ENCODE results near the gene TUT7. TPM values are rescaled to one million over a fixed set of nuclear protein-coding genes. Genes with fewer than 3 reads are reported as not detected.
A peak's percentile ranks its signal among the peaks of the same experiment; 100 is the strongest.
"Not testable (repeated sequence)": the region's sequence is repeated elsewhere in the genome, so short reads cannot be mapped to it uniquely, and the experiment has no call there.

The TUT7 gene
- polyA plus RNA-seq, 1 donor, result 24.7 TPM

- no peaks in the 10 kb centered on the region for H3K9me3 ChIP-seq (ENCODE audit: control insufficient read depth, low read depth, low read length)
- no peak for DNase-seq
- no CpG with 5 or more reads among the region's 1 CpG for WGBS (ENCODE audit: insufficient coverage, low lambda C conversion rate)
- H3K4me1 ChIP-seq (ENCODE audit: control insufficient read depth, insufficient read depth, low read length), result no peaks in the 10 kb centered on the region
- H3K27me3 ChIP-seq (ENCODE audit: control insufficient read depth, insufficient read depth, low read length), result no peaks in the 10 kb centered on the region
- H3K36me3 ChIP-seq (ENCODE audit: control insufficient read depth, insufficient read depth, low read length), result peaks cover 73% of the 10 kb centered on the region
- H3K27ac ChIP-seq (ENCODE audit: low read length), result no peak overlapping the region
- H3K4me3 ChIP-seq (ENCODE audit: low read length), result no peak overlapping the region
These were observed 52.5 kb downstream of the TUT7 start for GRCh38 chr9:86301686-86302085.

- Histone ChIP-seq H3K9me3 (ENCODE audit: control insufficient read depth, low read depth, low read length) (no peaks in the 10 kb centered on the region), H3K36me3 (ENCODE audit: control insufficient read depth, insufficient read depth, low read length) (peaks cover 73% of the 10 kb centered on the region), H3K4me1 (ENCODE audit: control insufficient read depth, insufficient read depth, low read length) (no peaks in the 10 kb centered on the region), H3K4me3 (ENCODE audit: low read length) (no peak overlapping the region), H3K27me3 (ENCODE audit: control insufficient read depth, insufficient read depth, low read length) (no peaks in the 10 kb centered on the region), H3K27ac (ENCODE audit: low read length) (no peak overlapping the region)
- no CpG with 5 or more reads among the region's 2 CpGs for WGBS (ENCODE audit: insufficient coverage, low lambda C conversion rate)
- no peak for DNase-seq
These were observed 53.5 kb downstream of the TUT7 start for GRCh38 chr9:86300701-86301100.

GRCh38 chr9:86298873-86299272, 55.3 kb downstream of the TUT7 start:
- no peak overlapping the region for H3K4me3 ChIP-seq (ENCODE audit: low read length)
- H3K36me3 ChIP-seq (ENCODE audit: control insufficient read depth, insufficient read depth, low read length), result peaks cover 66% of the 10 kb centered on the region
- no peaks in the 10 kb centered on the region for H3K9me3 ChIP-seq (ENCODE audit: control insufficient read depth, low read depth, low read length)
- H3K27me3 ChIP-seq (ENCODE audit: control insufficient read depth, insufficient read depth, low read length), result no peaks in the 10 kb centered on the region
- H3K4me1 ChIP-seq (ENCODE audit: control insufficient read depth, insufficient read depth, low read length), result no peaks in the 10 kb centered on the region
- WGBS (ENCODE audit: insufficient coverage, low lambda C conversion rate), result 100% methylated on average over 1 of the region's 11 CpGs
- no peak for DNase-seq
- H3K27ac ChIP-seq (ENCODE audit: low read length), result no peak overlapping the region

- DNase-seq; H3K4me1 ChIP-seq (ENCODE audit: control insufficient read depth, insufficient read depth, low read length); H3K27ac ChIP-seq (ENCODE audit: low read length); H3K9me3 ChIP-seq (ENCODE audit: control insufficient read depth, low read depth, low read length); H3K27me3 ChIP-seq (ENCODE audit: control insufficient read depth, insufficient read depth, low read length); H3K4me3 ChIP-seq (ENCODE audit: low read length): not testable (repeated sequence)
- WGBS (ENCODE audit: insufficient coverage, low lambda C conversion rate), result no CpG with 5 or more reads among the region's 6 CpGs
- peaks cover 10% of the 10 kb centered on the region for H3K36me3 ChIP-seq (ENCODE audit: control insufficient read depth, insufficient read depth, low read length)
These were observed 63.9 kb downstream of the TUT7 start for GRCh38 chr9:86290341-86290740.

GRCh38 chr9:86288499-86289198, 65.6 kb downstream of the TUT7 start:
- Histone ChIP-seq H3K36me3 (ENCODE audit: control insufficient read depth, insufficient read depth, low read length) (peaks cover 8% of the 10 kb centered on the region), H3K9me3 (ENCODE audit: control insufficient read depth, low read depth, low read length) (no peaks in the 10 kb centered on the region), H3K4me3 (ENCODE audit: low read length) (no peak overlapping the region), H3K4me1 (ENCODE audit: control insufficient read depth, insufficient read depth, low read length) (no peaks in the 10 kb centered on the region), H3K27ac (ENCODE audit: low read length) (no peak overlapping the region), H3K27me3 (ENCODE audit: control insufficient read depth, insufficient read depth, low read length) (no peaks in the 10 kb centered on the region)
- DNase-seq, result no peak
- 100% methylated on average over 1 of the region's 6 CpGs for WGBS (ENCODE audit: insufficient coverage, low lambda C conversion rate)

- Histone ChIP-seq H3K36me3 (ENCODE audit: control insufficient read depth, insufficient read depth, low read length) (peaks cover 2% of the 10 kb centered on the region), H3K4me3 (ENCODE audit: low read length) (no peak overlapping the region), H3K27ac (ENCODE audit: low read length) (no peak overlapping the region), H3K27me3 (ENCODE audit: control insufficient read depth, insufficient read depth, low read length) (no peaks in the 10 kb centered on the region), H3K9me3 (ENCODE audit: control insufficient read depth, low read depth, low read length) (no peaks in the 10 kb centered on the region), H3K4me1 (ENCODE audit: control insufficient read depth, insufficient read depth, low read length) (peaks cover 4% of the 10 kb centered on the region)
- WGBS (ENCODE audit: insufficient coverage, low lambda C conversion rate), result 78% methylated on average over 1 of the region's 7 CpGs
- peak in 1 of 2 donors; percentile 26 for DNase-seq
These were observed 67.2 kb downstream of the TUT7 start for GRCh38 chr9:86287013-86287412.

GRCh38 chr9:86286278-86286677, 67.9 kb downstream of the TUT7 start:
- Histone ChIP-seq H3K27me3 (ENCODE audit: control insufficient read depth, insufficient read depth, low read length) (no peaks in the 10 kb centered on the region), H3K36me3 (ENCODE audit: control insufficient read depth, insufficient read depth, low read length) (no peaks in the 10 kb centered on the region), H3K9me3 (ENCODE audit: control insufficient read depth, low read depth, low read length) (no peaks in the 10 kb centered on the region), H3K4me3 (ENCODE audit: low read length) (no peak overlapping the region), H3K4me1 (ENCODE audit: control insufficient read depth, insufficient read depth, low read length) (peaks cover 4% of the 10 kb centered on the region), H3K27ac (ENCODE audit: low read length) (no peak overlapping the region)
- no peak for DNase-seq
- no CpG with 5 or more reads among the region's 3 CpGs for WGBS (ENCODE audit: insufficient coverage, low lambda C conversion rate)

- WGBS (ENCODE audit: insufficient coverage, low lambda C conversion rate), result no CpG with 5 or more reads among the region's 2 CpGs
- no peak for DNase-seq
- H3K36me3 ChIP-seq (ENCODE audit: control insufficient read depth, insufficient read depth, low read length), result no peaks in the 10 kb centered on the region
These were observed 68.9 kb downstream of the TUT7 start for GRCh38 chr9:86285261-86285660.

GRCh38 chr9:86282979-86283535, 71.2 kb downstream of the TUT7 start:
- H3K4me3 ChIP-seq (ENCODE audit: low read length), result peak overlapping the region; percentile 65
- H3K27me3 ChIP-seq (ENCODE audit: control insufficient read depth, insufficient read depth, low read length), result no peaks in the 10 kb centered on the region
- H3K36me3 ChIP-seq (ENCODE audit: control insufficient read depth, insufficient read depth, low read length), result peaks cover 2% of the 10 kb centered on the region
- no peaks in the 10 kb centered on the region for H3K9me3 ChIP-seq (ENCODE audit: control insufficient read depth, low read depth, low read length)
- peaks cover 12% of the 10 kb centered on the region for H3K4me1 ChIP-seq (ENCODE audit: control insufficient read depth, insufficient read depth, low read length)
- 0% methylated on average over 2 of the region's 12 CpGs for WGBS (ENCODE audit: insufficient coverage, low lambda C conversion rate)
- peak overlapping the region; percentile 93 for H3K27ac ChIP-seq (ENCODE audit: low read length)
- DNase-seq, result no peak

More at GRCh38 chr9:86285261-86285660, 68.9 kb downstream of the TUT7 start:
- H3K4me1 ChIP-seq (ENCODE audit: control insufficient read depth, insufficient read depth, low read length), result peaks cover 7% of the 10 kb centered on the region
- H3K27me3 ChIP-seq (ENCODE audit: control insufficient read depth, insufficient read depth, low read length), result no peaks in the 10 kb centered on the region
- no peak overlapping the region for H3K4me3 ChIP-seq (ENCODE audit: low read length)
- no peak overlapping the region for H3K27ac ChIP-seq (ENCODE audit: low read length)
- H3K9me3 ChIP-seq (ENCODE audit: control insufficient read depth, low read depth, low read length), result no peaks in the 10 kb centered on the region

GRCh38 chr9:86282077-86282978, 71.9 kb downstream of the TUT7 start, which contains the start of gene ISCA1:
TSS of gene ISCA1 (minus strand) at chr9:86282538. CDS start at chr9:86282458, 80 bp downstream.
- H3K27me3 ChIP-seq (ENCODE audit: control insufficient read depth, insufficient read depth, low read length), result no peaks in the 10 kb centered on the region

More at GRCh38 chr9:86282077-86282978, 71.9 kb downstream of the TUT7 start, which contains the start of gene ISCA1:
- Histone ChIP-seq H3K27ac (ENCODE audit: low read length) (peak within 1 kb of the TSS; percentile 93), H3K4me1 (ENCODE audit: control insufficient read depth, insufficient read depth, low read length) (peaks cover 12% of the 10 kb centered on the region), H3K36me3 (ENCODE audit: control insufficient read depth, insufficient read depth, low read length) (peaks cover 2% of the 10 kb centered on the region), H3K4me3 (ENCODE audit: low read length) (peak within 1 kb of the TSS; percentile 65), H3K9me3 (ENCODE audit: control insufficient read depth, low read depth, low read length) (no peaks in the 10 kb centered on the region)
- DNase-seq, result peak; percentile 93 to 96
- WGBS (ENCODE audit: insufficient coverage, low lambda C conversion rate), result no CpG with 5 or more reads among the region's 101 CpGs
